SW 1271 (cell line): ENCODE data around the gene ELP4.
A peak's percentile ranks its signal among the peaks of the same experiment; 100 is the strongest.
"Not testable (repeated sequence)": the region's sequence is repeated elsewhere in the genome, so short reads cannot be mapped to it uniquely, and the experiment has no call there.

Source experiments
- DNase-seq, 2 experiments: peaks; one replicate each; lab custom pipeline; 2025; lab: John Stamatoyannopoulos, UW

The ELP4 gene, protein sequence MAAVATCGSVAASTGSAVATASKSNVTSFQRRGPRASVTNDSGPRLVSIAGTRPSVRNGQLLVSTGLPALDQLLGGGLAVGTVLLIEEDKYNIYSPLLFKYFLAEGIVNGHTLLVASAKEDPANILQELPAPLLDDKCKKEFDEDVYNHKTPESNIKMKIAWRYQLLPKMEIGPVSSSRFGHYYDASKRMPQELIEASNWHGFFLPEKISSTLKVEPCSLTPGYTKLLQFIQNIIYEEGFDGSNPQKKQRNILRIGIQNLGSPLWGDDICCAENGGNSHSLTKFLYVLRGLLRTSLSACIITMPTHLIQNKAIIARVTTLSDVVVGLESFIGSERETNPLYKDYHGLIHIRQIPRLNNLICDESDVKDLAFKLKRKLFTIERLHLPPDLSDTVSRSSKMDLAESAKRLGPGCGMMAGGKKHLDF

GRCh38 chr11:31509429-31510345 lies at the start of gene ELP4, which contains the start of gene IMMP1L:
Gene ELP4 (plus strand): TSS chr11:31509767. CDS start chr11:31509785, 18 bp downstream.
Gene IMMP1L (minus strand): TSS chr11:31509622. CDS start chr11:31463276, 46,346 bp downstream.
- DNase-seq = peak; percentile 75 to 89

DNA sequence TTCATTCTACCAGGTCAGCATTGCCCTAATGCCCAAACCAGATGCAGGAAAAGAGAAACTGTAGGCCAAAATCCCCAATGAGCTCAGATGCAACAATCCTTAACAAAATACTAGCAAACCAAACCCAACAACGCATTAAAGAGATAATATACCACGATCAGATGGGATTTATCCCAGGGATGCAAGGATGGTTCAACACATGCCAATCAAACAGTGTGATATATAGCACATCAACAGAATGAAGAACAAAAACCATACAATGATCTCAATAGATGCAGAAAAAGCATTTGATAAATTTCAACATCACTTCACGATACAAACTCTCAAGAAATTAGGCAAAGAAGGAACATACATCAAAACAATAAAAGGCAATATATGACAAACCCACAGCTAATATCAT lies 45.1 kb upstream of the ELP4 start:
- no peak for DNase-seq

DNA sequence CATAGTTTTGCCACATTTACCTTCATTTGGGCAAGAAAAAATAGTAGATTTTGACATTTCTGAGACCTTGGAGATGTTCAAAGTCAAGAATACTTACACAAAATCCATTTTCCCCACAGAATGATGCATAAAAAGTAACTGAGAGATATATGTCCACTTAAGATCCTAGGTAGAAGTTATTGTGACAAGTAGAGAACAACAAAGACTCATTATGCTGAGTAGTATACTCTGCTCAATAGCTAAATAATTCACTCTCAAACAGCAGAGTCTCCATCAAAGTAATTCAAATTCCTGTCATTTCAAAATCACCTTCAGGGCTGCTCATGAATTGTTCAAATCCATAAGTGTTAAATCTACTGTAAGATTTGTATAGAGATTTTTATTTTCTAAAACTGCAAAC lies 35.5 kb upstream of the ELP4 start:
- no peak for DNase-seq

GRCh38 chr11:31477528-31478222 lies 31.9 kb upstream of the ELP4 start:
- no peak for DNase-seq

DNA sequence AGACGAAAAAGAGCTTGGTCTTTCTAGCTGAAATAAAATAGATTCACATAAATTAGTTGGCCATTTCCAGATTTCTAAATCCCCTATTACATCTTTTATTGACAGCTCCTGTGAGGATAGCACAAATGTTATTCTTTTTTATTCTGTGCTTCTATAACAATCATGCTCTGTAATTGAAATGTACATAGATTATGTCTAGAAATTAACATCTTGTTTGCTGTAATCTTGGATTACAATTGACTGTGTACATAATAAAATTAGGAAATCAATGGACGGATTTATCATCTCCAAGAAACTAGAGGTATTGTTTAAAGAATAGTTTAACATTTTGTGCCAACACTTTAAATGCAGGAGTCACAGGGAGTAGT lies 31.4 kb upstream of the ELP4 start:
- DNase-seq = no peak

DNA sequence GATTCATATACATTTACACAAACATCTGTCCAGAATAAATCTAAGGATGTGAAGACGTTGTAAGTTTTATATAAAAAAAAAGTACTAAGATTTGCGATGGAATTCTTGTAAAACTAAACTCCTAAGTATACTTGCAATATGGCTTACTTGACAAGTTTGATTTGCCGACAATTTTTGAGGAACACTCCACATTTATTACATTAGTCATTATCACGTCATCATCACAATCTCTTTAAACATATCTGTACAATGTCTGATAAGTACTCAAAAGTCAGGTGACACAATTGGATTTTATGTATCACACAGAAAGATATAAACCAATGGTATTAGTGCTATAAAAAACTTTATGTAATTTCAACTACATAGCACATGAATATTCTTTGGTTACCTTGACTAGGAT lies 30.5 kb upstream of the ELP4 start:
- no peak for DNase-seq

DNA sequence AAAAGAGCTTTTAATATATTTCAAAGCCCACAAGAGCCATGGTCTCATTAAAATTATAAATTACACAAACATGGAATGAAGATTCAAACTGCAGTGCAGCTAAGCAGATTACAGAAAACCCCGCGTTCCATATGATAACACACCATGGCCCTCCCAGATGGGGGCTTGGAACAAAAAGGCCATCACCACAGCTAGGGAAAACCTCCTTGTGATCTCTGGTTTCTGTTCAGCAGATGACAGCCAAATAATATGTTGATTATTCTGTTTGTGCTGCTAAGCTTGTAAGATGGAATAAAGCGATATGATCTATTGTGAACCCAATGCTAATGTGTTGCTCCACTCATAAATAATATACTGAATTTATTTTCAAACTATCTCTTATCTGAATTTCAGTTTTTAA lies 28.6 kb upstream of the ELP4 start:
- no peak for DNase-seq

DNA sequence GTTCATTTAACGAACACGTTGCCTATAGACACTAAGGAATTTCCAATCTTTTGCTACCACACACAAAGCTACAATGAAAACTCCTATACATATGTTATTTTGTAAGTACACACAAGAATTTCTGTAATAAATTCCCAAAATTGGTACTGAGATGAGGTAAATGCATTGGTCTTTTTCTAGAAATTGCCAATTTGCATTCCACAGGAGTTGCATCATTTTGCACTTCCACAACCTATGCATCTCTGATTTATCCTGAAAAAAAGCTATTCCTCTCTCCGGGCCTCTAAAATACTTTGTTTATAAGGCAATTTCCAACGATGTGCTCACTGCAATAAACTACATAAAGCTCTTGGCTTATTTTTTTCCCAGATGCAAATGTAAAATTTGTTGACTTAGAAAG lies 25.1 kb upstream of the ELP4 start:
- DNase-seq = no peak

- DNase-seq = peak in 1 of 2 experiments; percentile 9
These were observed 21.7 kb upstream of the ELP4 start for GRCh38 chr11:31487848-31488247.

- no peak for DNase-seq
These were observed 17.1 kb upstream of the ELP4 start for GRCh38 chr11:31492320-31492913.

GRCh38 chr11:31493235-31493634 lies 16.3 kb upstream of the ELP4 start:
- no peak for DNase-seq

- not testable (repeated sequence) for DNase-seq
These were observed 15.8 kb upstream of the ELP4 start for GRCh38 chr11:31493762-31494161.

DNA sequence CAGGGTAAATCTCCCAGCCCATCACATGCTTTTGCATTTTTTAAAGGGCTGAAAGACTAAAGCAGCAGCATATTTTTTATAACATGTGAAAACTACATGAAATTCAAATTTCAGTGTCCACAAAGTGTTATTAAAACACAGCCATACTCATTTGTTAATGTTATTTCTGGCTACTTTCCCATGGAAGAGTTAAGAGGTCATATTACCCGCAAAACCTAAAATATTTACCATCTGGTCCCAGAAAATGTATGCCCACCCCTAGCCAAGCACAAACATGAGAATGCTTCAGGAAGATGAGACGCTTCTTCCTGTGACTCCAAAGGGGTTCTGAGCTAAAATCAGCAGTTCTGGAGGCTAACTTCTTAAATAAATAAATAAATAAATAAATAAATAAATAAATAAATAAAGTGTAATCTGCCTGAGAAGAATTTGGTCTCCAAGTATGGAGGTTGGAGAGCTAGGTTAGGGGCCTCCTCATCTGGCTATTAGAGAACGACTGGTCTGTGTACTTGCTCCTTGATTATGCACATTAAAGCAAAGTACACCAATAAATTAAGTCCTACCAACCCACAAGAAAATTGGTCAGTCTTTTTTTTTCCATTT lies 9.9 kb upstream of the ELP4 start:
- DNase-seq = no peak

DNA sequence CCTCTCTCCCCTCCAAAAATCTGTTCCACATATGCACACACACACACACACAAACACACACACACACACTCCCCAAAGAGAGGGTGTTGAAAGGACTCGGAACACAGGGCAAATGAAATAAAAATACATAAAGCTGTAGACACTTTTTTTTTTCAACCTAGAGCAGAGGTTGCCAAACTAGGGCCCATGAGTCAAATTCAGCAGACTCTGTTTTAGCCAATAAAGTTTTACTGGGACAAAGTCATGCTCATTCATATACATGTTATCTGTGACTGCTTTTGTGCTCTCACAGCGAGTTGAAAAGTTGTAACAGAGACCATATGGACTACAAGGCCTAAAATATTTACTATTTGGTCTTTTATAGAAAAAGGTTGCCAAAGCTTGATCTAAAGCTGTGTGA lies 9.0 kb upstream of the ELP4 start:
- no peak for DNase-seq

- DNase-seq = no peak
These were observed 527 bp upstream of the ELP4 start for GRCh38 chr11:31509051-31509428.

DNA sequence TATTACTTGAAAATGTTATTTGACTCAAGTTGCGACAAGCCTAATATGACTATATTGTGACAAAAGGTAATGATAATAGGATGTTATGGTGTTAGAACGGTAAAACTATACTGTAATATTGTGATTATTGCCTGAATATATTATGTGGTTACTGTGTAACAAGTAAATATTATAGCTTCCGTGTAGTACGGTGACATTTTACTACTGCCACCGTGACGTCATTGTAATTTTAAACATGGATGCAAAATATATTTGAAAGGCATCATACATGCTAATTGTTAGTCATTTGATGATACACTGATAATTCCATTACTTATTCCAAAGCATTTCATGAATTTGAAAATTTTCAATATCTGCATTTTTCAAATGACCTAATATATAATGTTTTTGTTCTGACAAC lies 2.5 kb downstream of the ELP4 start:
- no peak for DNase-seq

DNA sequence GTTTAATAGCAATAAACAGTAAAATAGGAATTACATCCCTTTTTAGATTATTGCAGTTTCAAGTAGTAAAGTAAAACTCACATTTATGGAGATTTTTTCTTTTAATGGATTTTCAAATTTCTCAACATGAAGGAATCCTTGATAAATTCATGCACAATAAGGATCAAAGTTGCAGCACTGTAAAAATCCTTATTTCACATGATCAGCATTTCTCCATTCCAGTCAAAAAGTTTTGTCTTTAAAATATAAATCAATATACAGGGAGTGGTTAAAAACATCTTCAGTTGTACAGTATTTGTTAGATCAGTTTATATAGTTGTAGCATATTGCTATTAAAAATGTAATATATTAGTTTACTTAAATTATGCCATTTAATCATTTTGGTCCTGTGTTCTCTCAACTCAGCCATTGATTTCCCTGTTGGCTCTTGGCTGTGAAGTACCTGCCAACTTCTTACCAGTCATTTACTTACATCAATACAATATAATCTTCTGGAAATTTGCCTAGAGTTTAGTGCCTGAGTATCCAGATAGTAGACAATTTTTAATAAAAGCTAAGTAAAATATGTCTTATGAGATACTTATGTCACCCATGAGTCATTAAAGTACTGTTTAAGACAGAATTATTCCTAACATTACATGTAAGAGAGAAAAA lies 12.1 kb downstream of the ELP4 start:
- DNase-seq = no peak

DNA sequence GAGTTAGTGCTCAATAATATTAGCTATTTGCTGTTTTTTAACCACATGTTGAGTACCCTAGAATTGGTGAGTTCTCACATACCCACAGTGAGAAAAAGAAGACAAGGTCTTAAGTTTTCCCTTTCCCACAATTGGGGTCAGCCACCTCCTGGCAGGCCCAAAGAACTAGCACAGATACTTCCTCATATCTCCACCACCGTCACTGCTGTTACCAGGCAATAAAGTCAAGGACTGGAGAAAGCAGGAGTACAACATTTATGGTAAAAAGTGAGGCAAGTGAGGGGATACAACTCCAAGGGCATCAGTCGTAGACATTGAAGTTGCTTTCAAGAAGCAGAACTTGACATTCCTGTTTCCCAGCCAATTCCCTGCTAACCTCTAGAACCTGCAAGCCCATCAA lies 19.6 kb downstream of the ELP4 start:
- DNase-seq = no peak

DNA sequence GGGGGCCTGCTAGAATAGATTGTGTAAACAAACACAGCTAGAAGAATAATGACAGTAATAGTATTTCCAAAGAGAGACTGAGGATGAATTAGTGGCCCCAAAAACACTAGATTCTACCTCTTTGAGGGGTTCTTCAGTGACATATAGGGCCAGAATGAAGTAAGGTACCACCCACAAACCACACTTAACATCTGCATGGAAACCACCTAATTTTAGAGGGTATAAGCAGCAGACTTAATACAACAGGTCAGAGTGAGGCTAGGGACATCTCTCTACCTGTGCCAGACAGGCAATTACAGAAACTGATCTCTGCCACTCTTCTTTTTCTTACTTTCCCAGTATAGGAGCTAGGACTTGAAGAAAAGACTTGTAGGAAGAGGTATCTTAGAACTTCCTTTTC lies 20.1 kb downstream of the ELP4 start:
- no peak for DNase-seq

DNA sequence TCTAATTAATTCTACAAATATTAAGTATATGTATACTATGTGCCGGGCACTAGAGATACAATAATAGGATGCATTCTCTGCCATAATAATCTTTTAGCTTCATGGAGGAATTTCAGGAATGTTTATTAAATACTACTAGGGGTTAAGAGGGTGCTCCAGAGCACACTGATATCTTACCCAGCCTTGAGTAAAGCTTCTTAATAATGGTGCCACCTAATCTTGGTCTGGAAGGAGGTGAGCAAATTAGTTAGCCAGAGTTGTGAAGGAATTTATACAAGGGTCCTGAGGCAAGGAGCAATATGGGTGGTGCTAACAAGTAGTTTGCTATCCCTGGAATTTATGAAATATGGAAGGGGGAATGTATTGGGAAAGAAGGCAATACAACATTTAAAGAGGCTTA lies 21.7 kb downstream of the ELP4 start:
- no peak for DNase-seq

GRCh38 chr11:31535479-31535878 lies 25.9 kb downstream of the ELP4 start:
- DNase-seq = no peak
